ENCODE results near the gene TRIO.

TRIO gene

DNA sequence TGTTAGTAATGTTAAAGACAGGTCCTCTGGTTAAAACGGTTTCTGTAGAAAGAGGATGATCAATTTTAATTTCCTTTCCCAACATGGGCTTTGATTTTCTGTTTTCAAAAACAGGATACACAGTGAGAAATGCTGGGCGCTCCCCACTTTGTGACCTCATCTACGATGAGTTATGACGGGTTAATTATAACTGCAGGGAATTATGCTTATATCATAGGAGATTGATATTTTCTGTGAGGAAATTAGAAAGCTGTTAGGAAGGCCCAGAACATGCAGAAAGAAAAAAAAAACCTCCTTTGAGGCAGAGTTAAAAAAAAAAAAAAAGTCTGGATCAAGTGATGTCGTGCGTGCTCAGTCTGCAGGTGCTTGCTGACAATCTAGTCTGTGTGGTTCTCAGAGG is 261.6 kb downstream of the TRIO start:
- DNase-seq, result no peak

DNA sequence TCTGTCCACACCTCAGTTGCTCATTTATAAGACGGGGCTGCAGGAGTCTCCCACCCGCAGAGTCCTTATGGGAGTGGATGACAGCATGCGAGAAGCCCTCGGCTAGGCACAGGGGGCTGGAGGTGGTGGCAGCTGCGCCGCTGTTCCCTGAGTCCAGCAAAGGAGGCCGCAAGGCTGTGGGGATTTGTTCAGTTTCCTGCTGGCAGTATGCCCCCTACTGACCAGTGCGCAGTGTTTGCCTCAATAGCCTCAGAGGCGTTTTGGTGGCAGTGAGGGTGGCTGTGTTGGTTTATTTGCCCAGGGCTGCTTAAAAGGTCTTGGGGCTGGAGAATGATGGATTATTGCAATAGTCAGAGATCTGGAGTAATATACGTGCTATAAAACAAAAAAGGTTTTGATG is 262.1 kb downstream of the TRIO start:
- DNase-seq, result no peak

DNA sequence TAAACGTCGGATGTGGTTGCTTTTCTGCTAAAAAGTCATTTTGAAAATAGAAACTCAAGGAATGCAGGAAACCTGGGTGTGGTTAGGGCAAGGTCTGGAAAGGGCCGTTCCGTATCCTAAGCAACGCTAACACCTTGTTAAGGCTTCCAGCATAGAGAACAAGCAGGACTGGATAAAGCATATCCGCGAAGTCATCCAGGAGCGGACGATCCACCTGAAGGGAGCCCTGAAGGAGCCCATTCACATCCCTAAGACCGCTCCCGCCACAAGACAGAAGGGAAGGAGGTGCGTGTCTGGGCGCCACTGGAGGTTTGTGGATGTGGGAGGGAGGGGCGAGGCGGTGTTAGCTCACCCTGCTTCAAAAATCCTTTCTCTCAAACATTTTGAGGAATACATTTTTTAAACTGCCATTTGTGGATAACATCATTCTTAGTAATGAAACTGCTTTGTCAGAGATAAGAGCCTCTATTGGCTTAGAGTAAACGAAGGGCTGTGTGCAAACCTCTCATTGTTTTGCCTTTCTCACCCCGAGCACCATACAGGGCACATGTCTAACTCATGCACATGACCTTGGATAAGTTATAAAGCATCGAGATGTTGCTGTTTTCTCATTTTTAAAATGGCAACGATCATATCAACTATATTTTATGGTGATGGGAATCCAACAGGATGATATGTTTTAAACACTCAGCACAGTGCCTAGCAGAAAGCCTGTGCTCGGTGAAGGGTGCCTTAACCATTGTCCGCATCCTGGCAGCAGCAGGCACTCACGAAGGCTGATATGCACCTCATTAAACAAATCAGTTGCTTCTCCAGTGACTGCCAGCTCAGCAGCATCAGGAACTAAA is 262.8 kb downstream of the TRIO start:
- no peak for DNase-seq

DNA sequence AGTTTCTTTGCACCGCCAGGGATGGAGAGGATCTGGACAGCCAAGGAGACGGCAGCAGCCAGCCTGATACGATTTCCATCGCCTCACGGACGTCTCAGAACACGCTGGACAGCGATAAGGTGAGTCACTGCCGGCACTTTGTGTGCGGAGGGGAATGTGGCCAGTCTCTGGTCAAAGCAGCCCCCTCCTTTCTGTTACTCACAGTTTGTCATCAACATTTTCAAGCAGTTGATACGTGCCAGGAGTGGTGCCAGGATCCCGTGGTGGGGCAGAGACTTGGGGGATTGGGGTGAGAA is 263.4 kb downstream of the TRIO start:
- no peak for DNase-seq

DNA sequence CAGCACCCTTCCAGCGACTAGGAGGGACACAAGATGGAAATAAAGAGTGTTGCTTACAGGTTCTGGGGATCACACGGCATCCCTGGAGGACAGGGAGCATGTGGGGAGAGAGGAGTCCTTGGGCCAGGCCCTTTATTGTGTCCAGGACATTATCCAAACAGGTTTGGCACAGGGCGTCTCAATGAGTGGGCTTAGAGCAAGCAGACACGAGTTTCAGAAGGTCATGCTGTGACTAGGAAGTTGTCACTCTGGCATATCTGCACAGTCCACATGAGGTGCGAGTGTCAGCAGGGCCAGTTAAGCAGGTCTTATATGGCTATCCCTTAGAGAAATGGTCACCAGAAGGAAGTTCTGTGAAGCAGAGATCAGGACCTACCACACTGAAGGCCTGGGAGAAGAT is 263.9 kb downstream of the TRIO start:
- no peak for DNase-seq

- no peak for DNase-seq
Measured at GRCh38 chr5:14407746-14408175, 264.6 kb downstream of the TRIO start.

- no peak for DNase-seq
Measured at GRCh38 chr5:14408969-14409586, 265.9 kb downstream of the TRIO start.

GRCh38 chr5:14410068-14410393 is 266.9 kb downstream of the TRIO start:
- no peak for DNase-seq

- no peak for DNase-seq
Measured at GRCh38 chr5:14410394-14411201, 267.5 kb downstream of the TRIO start.

DNA sequence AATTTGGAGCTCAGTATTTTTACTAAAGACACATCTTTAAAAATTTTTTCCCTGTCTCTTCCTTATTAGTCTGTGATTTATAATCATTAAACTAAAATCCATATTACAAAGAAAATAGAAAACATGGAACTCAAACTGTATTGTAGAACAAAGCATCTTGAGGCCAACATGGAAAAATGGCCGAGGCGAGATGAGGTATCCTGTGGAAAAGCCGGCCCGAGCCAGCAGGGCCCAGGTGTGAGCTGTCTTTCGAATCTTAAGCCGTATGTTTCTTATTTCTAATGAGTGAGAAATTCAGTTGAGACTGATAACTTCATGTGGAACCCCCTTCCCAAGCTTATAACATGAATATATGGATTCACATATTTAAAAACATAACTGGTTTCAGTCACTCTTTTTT is 268.1 kb downstream of the TRIO start:
- no peak for DNase-seq

DNA sequence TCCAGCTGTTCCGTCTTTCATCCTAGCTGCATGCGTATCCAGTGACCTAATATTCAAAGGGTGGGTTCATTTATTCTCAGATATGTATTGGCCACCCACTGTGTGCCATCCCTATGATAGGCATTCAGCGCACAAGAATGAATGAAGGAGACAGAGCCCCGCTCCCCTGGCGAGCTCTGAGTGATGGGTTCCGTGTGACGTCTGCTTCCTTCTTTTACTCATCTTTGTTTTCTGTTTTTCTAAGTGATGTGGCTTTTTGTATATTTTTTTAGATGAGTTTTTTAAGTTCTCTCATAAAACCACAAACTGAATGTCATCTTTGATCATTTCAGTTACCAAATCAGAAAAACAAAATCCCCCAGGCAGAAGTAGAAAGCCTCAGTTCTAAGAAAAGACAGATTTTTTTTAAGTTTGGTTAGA is 270.2 kb downstream of the TRIO start:
- DNase-seq, result peak; percentile 34 to 84 (median 59)

GRCh38 chr5:14414007-14414406 is 270.9 kb downstream of the TRIO start:
- peak in 4 of 6 experiments; percentile 8 to 62 (median 34) for DNase-seq

- no peak for DNase-seq
Measured at GRCh38 chr5:14414656-14415023, 271.5 kb downstream of the TRIO start.

GRCh38 chr5:14415024-14415697 is 272.0 kb downstream of the TRIO start:
- peak in 1 of 6 experiments; percentile 9 for DNase-seq

DNA sequence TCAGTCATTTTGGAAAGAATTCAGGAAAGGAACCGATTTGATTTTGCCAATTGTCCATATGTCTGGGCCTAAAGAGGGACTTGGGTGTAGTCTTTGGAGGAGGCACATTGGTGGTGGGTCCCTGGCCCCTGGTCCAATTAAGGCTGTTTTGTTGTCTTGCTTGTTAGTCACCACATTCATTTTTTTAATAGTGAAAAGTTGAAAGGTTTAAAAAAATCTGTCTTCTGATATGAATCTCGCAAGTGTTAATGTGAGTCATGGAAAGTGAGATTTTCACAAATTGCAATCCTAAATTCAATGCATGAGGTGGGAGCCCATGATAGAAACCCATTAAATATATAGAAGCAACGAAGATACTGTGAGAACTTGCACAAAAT is 272.5 kb downstream of the TRIO start:
- DNase-seq, result no peak

GRCh38 chr5:14416621-14417275 is 273.6 kb downstream of the TRIO start:
- no peak for DNase-seq

DNA sequence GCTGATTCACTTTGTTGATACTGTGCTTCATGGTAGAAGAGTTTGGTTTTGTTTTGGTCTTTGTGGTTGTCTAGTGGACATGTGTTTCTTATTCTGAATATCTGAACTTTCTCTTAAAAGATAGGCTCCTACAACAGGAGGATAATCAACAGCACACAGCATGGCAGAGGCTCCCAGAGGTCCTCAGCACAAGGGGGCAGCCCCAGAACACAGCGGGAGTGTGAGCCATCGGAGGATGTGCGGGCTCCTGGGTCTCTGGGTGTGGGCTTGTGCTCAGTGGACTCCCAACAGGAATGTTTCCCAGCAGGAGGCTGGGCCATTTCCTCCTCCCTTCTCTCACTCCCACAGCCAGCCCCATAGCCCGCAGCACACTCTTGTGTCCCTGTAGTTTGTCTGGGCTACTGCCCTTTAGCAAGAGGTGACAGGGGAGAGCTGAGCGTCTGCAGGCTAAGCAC is 274.2 kb downstream of the TRIO start:
- no peak for DNase-seq

DNA sequence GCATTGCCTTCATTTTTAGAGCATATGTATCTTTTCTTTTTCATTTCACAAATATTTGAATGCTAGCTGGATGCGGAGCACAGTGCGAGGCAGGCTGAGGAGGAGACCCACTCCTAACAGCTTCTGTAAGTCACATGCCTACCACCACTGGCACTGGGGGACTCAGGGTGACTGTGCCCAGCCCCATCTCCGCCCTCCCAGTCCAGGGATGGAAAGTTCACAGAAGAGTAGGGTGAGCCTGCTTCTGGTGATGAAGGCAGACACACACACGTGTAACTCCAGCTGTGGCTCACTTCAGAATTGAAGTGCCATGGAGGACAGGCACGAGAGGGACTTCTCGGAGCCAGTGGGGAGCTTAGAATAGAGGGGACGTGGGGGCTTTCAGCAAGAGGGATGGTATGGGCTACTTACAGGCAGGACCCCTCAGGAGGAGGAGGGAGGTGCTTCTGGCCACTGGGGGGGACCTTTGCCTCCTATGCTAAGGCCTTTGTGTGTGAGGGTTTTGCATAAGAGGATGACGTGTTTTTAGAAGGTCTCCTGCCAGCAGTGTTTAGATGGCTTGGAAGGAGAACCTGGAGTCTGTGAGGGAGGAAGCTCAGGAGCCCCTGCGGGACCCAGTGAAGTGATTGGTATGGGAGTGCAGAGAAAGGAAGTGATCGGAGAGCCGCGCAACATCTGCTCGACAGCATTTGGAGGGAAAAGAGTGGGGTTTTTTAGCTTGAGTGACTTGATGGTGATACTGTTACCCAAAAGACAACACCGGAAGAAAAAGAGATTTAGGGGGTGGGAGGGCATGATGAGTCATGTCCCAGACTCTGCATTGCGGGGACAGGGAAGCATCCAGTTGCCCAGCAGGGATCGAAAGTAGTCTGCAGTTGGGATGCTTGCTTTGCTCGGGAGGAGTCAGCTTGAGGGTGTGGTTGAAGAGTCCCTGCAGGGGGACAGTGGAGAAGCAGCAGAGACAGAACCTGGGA is 274.9 kb downstream of the TRIO start:
- no peak for DNase-seq

DNA sequence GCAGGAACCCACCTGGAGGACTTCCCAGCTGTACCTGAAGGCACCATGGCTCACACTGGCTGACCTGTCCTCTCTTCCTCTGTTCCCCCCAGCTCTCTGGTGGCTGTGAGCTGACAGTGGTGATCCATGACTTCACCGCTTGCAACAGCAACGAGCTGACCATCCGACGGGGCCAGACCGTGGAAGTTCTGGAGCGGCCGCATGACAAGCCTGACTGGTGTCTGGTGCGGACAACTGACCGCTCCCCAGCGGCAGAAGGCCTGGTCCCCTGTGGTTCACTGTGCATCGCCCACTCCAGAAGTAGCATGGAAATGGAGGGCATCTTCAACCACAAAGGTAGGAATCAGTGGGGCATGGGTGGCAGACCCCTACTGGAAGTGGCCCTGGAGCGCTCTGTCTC is 276.5 kb downstream of the TRIO start:
- DNase-seq, result no peak

DNA sequence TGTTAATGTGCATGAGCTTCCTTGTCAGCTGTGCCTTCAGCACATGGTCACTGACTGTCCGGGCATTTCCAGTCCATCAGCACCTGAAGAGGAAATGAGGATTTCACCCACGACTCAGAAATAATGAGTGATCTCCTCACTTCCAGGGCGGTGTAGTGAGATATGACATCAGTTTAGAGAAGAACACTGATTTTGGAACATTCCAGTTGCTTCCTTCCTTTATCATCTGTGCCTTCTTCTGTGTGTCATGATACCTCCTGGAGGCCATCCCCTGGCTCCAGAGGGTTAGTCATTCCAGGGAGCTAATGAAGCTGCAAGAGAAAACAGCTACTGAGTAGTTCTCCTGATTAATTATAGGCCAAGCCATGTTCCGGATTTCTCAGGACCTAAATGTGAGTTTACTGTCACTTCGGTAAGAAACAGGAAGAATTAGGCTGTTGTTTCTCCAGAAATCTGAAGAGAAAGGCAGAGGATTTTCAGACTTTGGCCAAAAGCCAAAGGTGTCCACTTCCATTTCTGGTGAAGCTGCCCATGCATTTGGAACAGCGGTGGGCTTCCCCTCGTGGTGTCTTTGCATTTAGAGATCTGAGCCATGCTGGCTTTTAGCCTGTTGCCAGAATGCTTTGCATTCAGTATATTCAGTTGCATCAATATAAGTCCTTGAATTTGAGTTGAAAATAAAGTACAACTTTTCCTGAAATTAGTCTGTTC is 277.1 kb downstream of the TRIO start:
- no peak for DNase-seq

GRCh38 chr5:14421851-14422250 is 278.7 kb downstream of the TRIO start:
- DNase-seq, result no peak
